Nephron progenitor cell (in vitro differentiated cells): Measurements from ENCODE around the gene NAPB.

Experiments used
- DNase-seq: peaks from one replicate; pipeline ENCODE4 v3.0.0; 2021
- H3K27ac Mint-ChIP-seq: 2 replicates; pipeline ENCODE4 v1.8.0; 2021; ENCODE audit warnings: mild to moderate bottlenecking, moderate library complexity, mixed read lengths
- H3K27me3 Mint-ChIP-seq: 2 replicates; pipeline ENCODE4 v1.8.0; 2021; ENCODE audit warnings: mild to moderate bottlenecking, low read depth, mixed read lengths; ENCODE audit not compliant: poor library complexity
- H3K36me3 Mint-ChIP-seq: 2 replicates; pipeline ENCODE4 v1.8.0; 2021; ENCODE audit warnings: low read depth, mixed read lengths
- H3K4me1 Mint-ChIP-seq: 2 replicates; pipeline ENCODE4 v1.8.0; 2021; ENCODE audit warnings: mixed read lengths
- H3K4me3 Mint-ChIP-seq: 2 replicates; pipeline ENCODE4 v1.8.0; 2021; ENCODE audit warnings: mild to moderate bottlenecking, moderate library complexity, mixed read lengths
- H3K9me3 Mint-ChIP-seq: 2 replicates; pipeline ENCODE4 v1.8.0; 2021; ENCODE audit warnings: mild to moderate bottlenecking, moderate library complexity, mixed read lengths
- TF ChIP-seq, protein P1 (sequence below): fragments of 200-600 bp; sonication (generic); IDR thresholded peaks from 2 replicates; pipeline ENCODE4 v1.5.0; 2021; ENCODE audit warnings: antibody characterized with exemption

NAPB gene

DNA sequence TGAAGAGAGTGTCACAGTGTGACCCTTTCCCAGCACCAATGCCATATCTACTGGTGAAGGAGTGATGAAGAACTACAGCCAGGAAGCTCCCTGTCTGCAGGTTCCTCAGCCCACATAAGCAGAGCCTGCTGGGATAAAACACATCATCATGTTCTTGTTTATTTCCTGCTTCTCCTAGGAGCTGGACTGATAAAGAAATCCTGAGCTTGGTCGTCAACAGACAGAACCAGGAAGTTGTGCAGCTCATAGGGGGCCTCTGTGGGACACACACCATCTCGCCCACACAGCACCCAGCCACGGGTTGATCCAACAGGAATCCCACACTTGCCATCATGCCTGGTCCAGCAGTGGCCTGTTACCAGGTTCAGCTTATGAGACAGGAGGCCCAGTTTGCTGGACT is 15.4 kb upstream of the NAPB start:
- no peaks in the 10 kb centered on the region for H3K36me3 Mint-ChIP-seq
- H3K27ac Mint-ChIP-seq, result no peak overlapping the region
- TF ChIP-seq, protein P1, sequence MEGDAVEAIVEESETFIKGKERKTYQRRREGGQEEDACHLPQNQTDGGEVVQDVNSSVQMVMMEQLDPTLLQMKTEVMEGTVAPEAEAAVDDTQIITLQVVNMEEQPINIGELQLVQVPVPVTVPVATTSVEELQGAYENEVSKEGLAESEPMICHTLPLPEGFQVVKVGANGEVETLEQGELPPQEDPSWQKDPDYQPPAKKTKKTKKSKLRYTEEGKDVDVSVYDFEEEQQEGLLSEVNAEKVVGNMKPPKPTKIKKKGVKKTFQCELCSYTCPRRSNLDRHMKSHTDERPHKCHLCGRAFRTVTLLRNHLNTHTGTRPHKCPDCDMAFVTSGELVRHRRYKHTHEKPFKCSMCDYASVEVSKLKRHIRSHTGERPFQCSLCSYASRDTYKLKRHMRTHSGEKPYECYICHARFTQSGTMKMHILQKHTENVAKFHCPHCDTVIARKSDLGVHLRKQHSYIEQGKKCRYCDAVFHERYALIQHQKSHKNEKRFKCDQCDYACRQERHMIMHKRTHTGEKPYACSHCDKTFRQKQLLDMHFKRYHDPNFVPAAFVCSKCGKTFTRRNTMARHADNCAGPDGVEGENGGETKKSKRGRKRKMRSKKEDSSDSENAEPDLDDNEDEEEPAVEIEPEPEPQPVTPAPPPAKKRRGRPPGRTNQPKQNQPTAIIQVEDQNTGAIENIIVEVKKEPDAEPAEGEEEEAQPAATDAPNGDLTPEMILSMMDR, result no peak
- H3K4me3 Mint-ChIP-seq, result no peak overlapping the region
- no peak for DNase-seq
- H3K9me3 Mint-ChIP-seq, result no peaks in the 10 kb centered on the region
- peaks cover 21% of the 10 kb centered on the region for H3K27me3 Mint-ChIP-seq
- H3K4me1 Mint-ChIP-seq, result peaks cover under 1% of the 10 kb centered on the region

GRCh38 chr20:23435626-23436539 is 14.6 kb upstream of the NAPB start:
- no peaks in the 10 kb centered on the region for H3K4me1 Mint-ChIP-seq
- no peak overlapping the region for H3K27ac Mint-ChIP-seq
- H3K27me3 Mint-ChIP-seq, result peaks cover 16% of the 10 kb centered on the region
- TF ChIP-seq, protein P1, result no peak
- no peak for DNase-seq
- no peaks in the 10 kb centered on the region for H3K36me3 Mint-ChIP-seq
- H3K4me3 Mint-ChIP-seq, result no peak overlapping the region
- H3K9me3 Mint-ChIP-seq, result no peaks in the 10 kb centered on the region

- no peak for DNase-seq
- Mint-ChIP-seq H3K27ac (no peak overlapping the region), H3K36me3 (no peaks in the 10 kb centered on the region), H3K4me3 (no peak overlapping the region), H3K27me3 (peaks cover 7% of the 10 kb centered on the region), H3K9me3 (no peaks in the 10 kb centered on the region), H3K4me1 (no peaks in the 10 kb centered on the region)
- TF ChIP-seq, protein P1, result no peak
These were observed 13.4 kb upstream of the NAPB start for GRCh38 chr20:23434521-23435313.

GRCh38 chr20:23433628-23434027 is 12.3 kb upstream of the NAPB start:
- TF ChIP-seq, protein P1, result no peak
- no peaks in the 10 kb centered on the region for H3K4me1 Mint-ChIP-seq
- no peak for DNase-seq
- H3K27ac Mint-ChIP-seq, result no peak overlapping the region
- H3K4me3 Mint-ChIP-seq, result no peak overlapping the region
- H3K36me3 Mint-ChIP-seq, result no peaks in the 10 kb centered on the region
- no peaks in the 10 kb centered on the region for H3K9me3 Mint-ChIP-seq
- peaks cover 7% of the 10 kb centered on the region for H3K27me3 Mint-ChIP-seq

DNA sequence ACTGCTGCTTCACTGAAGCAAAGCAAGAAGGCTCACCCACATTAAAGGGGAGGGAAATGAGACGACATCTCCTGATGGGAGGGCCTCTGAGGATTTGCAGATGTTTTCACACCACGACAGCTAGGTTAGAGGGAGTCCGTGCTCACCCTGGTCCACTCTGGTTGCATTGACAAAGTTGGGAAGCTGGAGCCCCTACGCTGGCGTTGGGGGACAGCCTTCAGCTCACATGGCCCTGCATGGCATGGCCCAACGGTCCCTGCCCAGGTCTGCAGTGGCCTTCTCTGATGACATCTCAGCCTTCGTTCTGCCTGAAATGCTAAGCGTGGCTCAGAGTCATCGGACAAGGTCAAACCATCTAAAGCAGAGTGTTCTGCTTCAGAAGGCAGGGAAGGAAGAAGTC is 3.8 kb upstream of the NAPB start:
- Mint-ChIP-seq H3K9me3 (peaks cover 11% of the 10 kb centered on the region), H3K4me1 (peaks cover 19% of the 10 kb centered on the region), H3K27ac (no peak overlapping the region), H3K27me3 (peaks cover 4% of the 10 kb centered on the region), H3K36me3 (no peaks in the 10 kb centered on the region), H3K4me3 (no peak overlapping the region)
- TF ChIP-seq, protein P1, result no peak
- DNase-seq, result no peak
